K562 (cell line): Measurements from ENCODE around the gene MAP3K4. TPM values are rescaled to one million over a fixed set of nuclear protein-coding genes. Genes with fewer than 3 reads are reported as not detected.

Experiments used
- ATAC-seq: fragments of 200-7000 bp; cut with Tn5 transposase; 3 replicates; pipeline ENCODE4 v1.9.1; 2020; ENCODE audit warnings: moderate library complexity
- BruUV-seq: library from RNA; stranded (reverse); fragments of 400-500 nt; replicated peaks from 2 replicates; lab custom pipeline; 2021; lab: Mats Ljungman, UMichigan
- CTCF ChIA-PET: fragments of 300-600 bp; formaldehyde crosslinking; extraction: SDS; loops from one replicate; lab custom pipeline; 2021; ENCODE audit warnings: low intra/inter-chr PET ratio; lab: Yijun Ruan, JAX
- POLR2A ChIA-PET: fragments of 300-600, 350-650 bp; sonication (Branson Sonifier 250); formaldehyde crosslinking; extraction: SDS; loops from one replicate; lab custom pipeline; 2021; ENCODE audit warnings: antibody characterized with exemption, inconsistent platforms; lab: Yijun Ruan, JAX
- DNase-seq, 4 experiments: peaks; one replicate each; pipeline versions ENCODE4 v3.0.0 to v3.0.0-alpha.2; 2011 to 2018; ENCODE audit warnings: low spot score in 3 of 4, mixed read lengths in 3 of 4; ENCODE audit errors: extremely low read depth in 1 of 4
- FAIRE-seq: peaks from 2 replicates; lab custom pipeline; 2011; peaks lifted over from hg19 to GRCh38; lab: Jason Lieb, UNC
- H2AFZ ChIP-seq: 2 replicates; pipeline ENCODE4 v1.6.0; 2011; ENCODE audit warnings: low read depth, low read length, control low read depth, inconsistent platforms
- H3K27ac ChIP-seq: fragments of 200-600 bp; 3 replicates; pipeline ENCODE4 v1.8.0; 2011; ENCODE audit warnings: low read depth, mild to moderate bottlenecking, control low read depth, inconsistent platforms, low read length, moderate library complexity, mixed read lengths; ENCODE audit errors: extremely low read depth
- H3K27me3 ChIP-seq, 2 experiments: fragments of 300-600 bp in 1 of 2; 2 replicates in 1 of 2; 3 replicates in 1 of 2; pipeline versions ENCODE4 v1.6.0 to v1.8.0; 2011; ENCODE audit warnings: inconsistent platforms in 2 of 2, low read length in 2 of 2, mild to moderate bottlenecking in 1 of 2, mixed read lengths in 1 of 2, moderate library complexity in 1 of 2; ENCODE audit not compliant: control insufficient read depth in 2 of 2, insufficient read depth in 2 of 2
- H3K36me3 ChIP-seq: fragments of 300-600 bp; 3 replicates; pipeline ENCODE4 v1.8.0; 2011; ENCODE audit warnings: mild to moderate bottlenecking, low read length, inconsistent platforms; ENCODE audit not compliant: control insufficient read depth, insufficient read depth
- H3K4me1 ChIP-seq, 2 experiments: fragments of 200-600 bp in 1 of 2; replicated peaks in 1 of 2; 2 replicates in 1 of 2; 3 replicates in 1 of 2; pipeline versions ENCODE4 v1.5.1 to v1.8.0; 2011; ENCODE audit warnings: inconsistent platforms in 2 of 2, low read length in 2 of 2, mild to moderate bottlenecking in 1 of 2, mixed read lengths in 1 of 2, moderate library complexity in 1 of 2; ENCODE audit not compliant: control insufficient read depth in 2 of 2, insufficient read depth in 2 of 2
- H3K4me2 ChIP-seq: 2 replicates; pipeline ENCODE4 v1.6.1; 2011; ENCODE audit warnings: low read length, control low read depth, inconsistent platforms, mixed read lengths; ENCODE audit not compliant: insufficient read depth
- H3K4me3 ChIP-seq: fragments of 200-600 bp; sonication (generic), shearing (Covaris generic); 2 replicates; pipeline ENCODE4 v1.5.1; 2016; ENCODE audit warnings: control low read depth, inconsistent platforms
- H3K79me2 ChIP-seq: fragments of 200-600 bp; 3 replicates; pipeline ENCODE4 v1.8.0; 2011; ENCODE audit warnings: low read length, inconsistent platforms; ENCODE audit not compliant: control insufficient read depth, insufficient read depth
- H3K9ac ChIP-seq, 2 experiments: 2 replicates each; pipeline versions ENCODE4 v1.6.0 to v1.6.1; 2011; ENCODE audit warnings: low read depth in 2 of 2, low read length in 2 of 2, control low read depth in 1 of 2, inconsistent platforms in 1 of 2, mild to moderate bottlenecking in 1 of 2, mixed read lengths in 1 of 2; ENCODE audit not compliant: insufficient read depth in 1 of 2
- H3K9me1 ChIP-seq: one replicate; pipeline ENCODE4 v1.6.0; 2011; ENCODE audit warnings: inconsistent platforms, mild to moderate bottlenecking, low read length, moderate library complexity; ENCODE audit not compliant: control insufficient read depth, insufficient read depth
- H3K9me3 ChIP-seq: replicated peaks from 2 replicates; pipeline ENCODE4 v1.5.1; 2011; ENCODE audit warnings: low read depth, low read length, inconsistent platforms; ENCODE audit not compliant: control insufficient read depth, insufficient read depth
- H4K20me1 ChIP-seq: replicated peaks from 2 replicates; pipeline ENCODE4 v1.6.1; 2011; ENCODE audit warnings: low read length, inconsistent platforms, mixed read lengths; ENCODE audit not compliant: control insufficient read depth, insufficient read depth
- MEIS2 ChIP-seq: fragments of 450-650 bp; IDR thresholded peaks from 2 replicates; pipeline ENCODE4 v1.6.1; 2014; ENCODE audit warnings: mild to moderate bottlenecking; ENCODE audit not compliant: partially characterized antibody
- NFIC ChIP-seq: fragments of 450-650 bp; IDR thresholded peaks from 2 replicates; pipeline ENCODE4 v1.6.1; 2017; ENCODE audit warnings: mild to moderate bottlenecking, inconsistent platforms
- RNF2 ChIP-seq: sonication (generic); IDR thresholded peaks from 2 replicates; pipeline ENCODE4 v1.6.1; 2016
- U2AF2 ChIP-seq: fragments of 200-400 bp; formaldehyde crosslinking; optimal IDR thresholded peaks from 2 replicates; pipeline ENCODE3; 2017; ENCODE audit warnings: low read depth, mild to moderate bottlenecking, low read length
- ZBTB17 ChIP-seq: fragments of 450-650 bp; formaldehyde crosslinking; IDR thresholded peaks from 2 replicates; pipeline ENCODE4 v1.4.0; 2020; ENCODE audit warnings: mild to moderate bottlenecking
- WGBS: fragments of 100-300 bp; shearing (Covaris generic); methylation state at CpG from one replicate; pipeline ENCODE4 v1.1.6; 2016; ENCODE audit warnings: low coverage, mixed read lengths; ENCODE audit not compliant: insufficient coverage; ENCODE audit errors: missing lambda C conversion rate; 5-methylcytosine and 5-hydroxymethylcytosine counted together
- in situ Hi-C: fragments of 300-500 bp; cut with MboI; formaldehyde crosslinking; loops from 4 replicates; pipeline ENCODE4 v1.15.0; 2018; ENCODE audit warnings: inconsistent platforms, mixed read lengths
- intact Hi-C: fragments of 100-400 bp; cut with micrococcal nuclease; formaldehyde crosslinking; loops from 2 replicates; pipeline ENCODE4 v1.14.2; 2022
- polyA plus RNA-seq, 8 experiments: library from polyadenylated mRNA; depleted of rRNA in 4 of 8; stranded (reverse) in 5 of 8; unstranded in 3 of 8; fragments of >200 nt; fragmentation: Nextera tagmentation in 2 of 8; fragmentation: Illumina TruSeq in 1 of 8; extraction: Ambion mirVana in 2 of 8; extraction: Trizol in 1 of 8; gene quantifications; 2 replicates each; pipeline versions ENCODE4 v1.2.1 to v1.2.3, GENCODE V29; 2011 to 2014; ENCODE audit warnings: inconsistent platforms in 1 of 8, missing spikeins in 1 of 8
- total RNA-seq, 7 experiments: library from RNA; depleted of rRNA in 6 of 7; stranded (reverse); fragments of >200 nt in 6 of 7; fragmentation: Illumina TruSeq in 2 of 7; extraction: Trizol in 2 of 7; gene quantifications; 2 replicates each; pipeline versions ENCODE4 v1.2.1 to v1.2.3, GENCODE V29; 2011 to 2021; ENCODE audit warnings: low replicate concordance in 1 of 7
- TF ChIP-seq, protein P1 (sequence below), 2 experiments: fragments of 450-650 bp; IDR thresholded peaks; 2 replicates each; pipeline ENCODE4 v1.6.1; 2016

The MAP3K4 gene
- total and polyA plus RNA-seq, 9 of the 15 experiments (the other 6 are each of a cell fraction or from before 2014, with no cell fraction given), result 21.0 to 77.2 (median 48.9) TPM

DNA sequence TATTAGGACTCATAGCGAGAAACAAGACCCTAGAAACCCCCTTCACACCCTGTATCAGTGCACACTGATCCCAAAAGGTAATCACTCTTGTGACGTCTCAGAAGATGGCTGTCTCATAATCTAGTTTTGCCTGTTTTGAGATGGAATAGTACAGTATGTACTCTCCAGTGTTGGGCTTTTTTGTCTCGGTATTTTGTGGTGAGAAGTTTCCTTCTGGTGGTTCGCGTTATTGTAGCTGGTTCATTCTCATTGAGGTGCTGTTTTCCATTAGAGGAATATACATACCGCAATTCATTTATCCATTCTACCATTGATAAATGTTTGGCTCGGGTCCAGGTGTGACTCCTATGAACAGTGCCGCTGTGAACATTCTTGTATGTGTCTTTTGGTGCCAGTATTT, 27.9 kb upstream of the MAP3K4 start:
- no peak overlapping the region for H3K4me3 ChIP-seq
- 0 out of 2 replicates have a peak overlapping the region, but pooled peaks have one; percentile 0 for H2AFZ ChIP-seq
- H3K9me3 ChIP-seq, result no peaks in the 10 kb centered on the region
- no peak overlapping the region for H3K4me2 ChIP-seq
- no TSS peak for BruUV-seq
- FAIRE-seq (peak; percentile 51), ATAC-seq (no peak), DNase-seq (no peak)
- no peaks in the 10 kb centered on the region for H3K4me1 ChIP-seq
- in situ Hi-C loops, result no loop called here
- H3K36me3 ChIP-seq, result no peaks in the 10 kb centered on the region
- H3K9ac ChIP-seq, result no peak overlapping the region
- H4K20me1 ChIP-seq, result no peaks in the 10 kb centered on the region
- H3K27ac ChIP-seq, result no peak overlapping the region
- no peaks in the 10 kb centered on the region for H3K9me1 ChIP-seq
- 0 out of 5 replicates have a peak, but pooled peaks cover 0 to 8% of the 10 kb centered on the region in 2 experiments for H3K27me3 ChIP-seq
- POLR2A ChIA-PET, result interaction anchor here (0.8 kb wide), 1 partner anchor 18 kb away, joined by 3 read pairs; no protein-coding TSS in a partner anchor
- TF ChIP-seq NFIC (peak; percentile 58; the same call in 1 of the 2 replicates), RNF2 (no peak)
- H3K79me2 ChIP-seq, result no peaks in the 10 kb centered on the region
- CTCF ChIA-PET, result no interaction called here
- intact Hi-C loops, result no loop called here
- 19% methylated on average over 8 of the region's 8 CpGs for WGBS

DNA sequence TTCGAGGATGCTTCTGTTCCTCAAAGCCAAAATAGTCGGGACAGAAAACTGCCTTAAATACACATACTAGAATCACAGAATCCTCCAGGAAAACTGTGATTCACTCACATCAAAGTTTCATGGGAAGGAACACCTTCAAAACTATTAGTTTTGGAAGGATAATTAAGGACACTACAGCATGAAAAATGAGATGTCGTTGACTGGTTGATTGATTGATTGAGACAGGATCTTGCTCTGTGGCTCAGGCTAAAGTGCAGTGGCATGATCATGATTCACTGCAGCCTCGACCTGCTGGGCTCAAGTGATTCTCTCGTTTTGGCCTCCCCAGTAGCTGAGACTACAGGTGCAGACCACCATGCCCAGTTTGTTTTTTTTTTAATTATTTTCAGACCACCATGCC, 25.7 kb upstream of the MAP3K4 start:
- H3K4me2 ChIP-seq, result no peak overlapping the region
- no peak overlapping the region for H2AFZ ChIP-seq
- H3K36me3 ChIP-seq, result no peaks in the 10 kb centered on the region
- DNase-seq (no peak), FAIRE-seq (no peak), ATAC-seq (no peak)
- ChIA-PET CTCF (no interaction called here), POLR2A (interaction anchor here (0.8 to 1.3 kb wide), 4 partner anchors 9 to 66 kb away, joined by 3 to 5 read pairs (median 3); no protein-coding TSS in a partner anchor)
- in situ Hi-C loops, result no loop called here
- no peaks in the 10 kb centered on the region for H3K9me3 ChIP-seq
- H3K9me1 ChIP-seq, result no peaks in the 10 kb centered on the region
- H3K79me2 ChIP-seq, result no peaks in the 10 kb centered on the region
- no peaks in the 10 kb centered on the region for H4K20me1 ChIP-seq
- intact Hi-C loops, result no loop called here
- no peaks in the 10 kb centered on the region for H3K4me1 ChIP-seq
- 4% methylated on average over 5 of the region's 5 CpGs for WGBS
- BruUV-seq, result no TSS peak
- H3K9ac ChIP-seq, result no peak overlapping the region
- no peak overlapping the region for H3K27ac ChIP-seq
- 0 out of 5 replicates have a peak, but pooled peaks cover 0 to 8% of the 10 kb centered on the region in 2 experiments for H3K27me3 ChIP-seq
- no peak overlapping the region for H3K4me3 ChIP-seq
- TF ChIP-seq MEIS2 (peak; percentile 74), ZBTB17 (no peak), U2AF2 (no peak)
- TF ChIP-seq, protein P1, sequence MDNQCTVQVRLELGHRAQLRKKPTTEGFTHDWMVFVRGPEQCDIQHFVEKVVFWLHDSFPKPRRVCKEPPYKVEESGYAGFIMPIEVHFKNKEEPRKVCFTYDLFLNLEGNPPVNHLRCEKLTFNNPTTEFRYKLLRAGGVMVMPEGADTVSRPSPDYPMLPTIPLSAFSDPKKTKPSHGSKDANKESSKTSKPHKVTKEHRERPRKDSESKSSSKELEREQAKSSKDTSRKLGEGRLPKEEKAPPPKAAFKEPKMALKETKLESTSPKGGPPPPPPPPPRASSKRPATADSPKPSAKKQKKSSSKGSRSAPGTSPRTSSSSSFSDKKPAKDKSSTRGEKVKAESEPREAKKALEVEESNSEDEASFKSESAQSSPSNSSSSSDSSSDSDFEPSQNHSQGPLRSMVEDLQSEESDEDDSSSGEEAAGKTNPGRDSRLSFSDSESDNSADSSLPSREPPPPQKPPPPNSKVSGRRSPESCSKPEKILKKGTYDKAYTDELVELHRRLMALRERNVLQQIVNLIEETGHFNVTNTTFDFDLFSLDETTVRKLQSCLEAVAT (IDR thresholded peaks at IDR 0.05), result no peak
